SK-N-SH treated with all-trans-retinoic acid at 6 μM for 48 hours (cell line): Measurements from ENCODE around the gene ARFRP1.

Experiments
- ATAC-seq: fragments of 200-7000 bp; cut with Tn5 transposase; 3 replicates; pipeline ENCODE4 v1.9.1; 2020; ENCODE audit warnings: mild to moderate bottlenecking, moderate library complexity
- ARNTL ChIP-seq: fragments of 450-650 bp; formaldehyde crosslinking; IDR thresholded peaks from 2 replicates; pipeline ENCODE4 v1.5.0; 2020; ENCODE audit warnings: low read depth, mild to moderate bottlenecking, moderate library complexity, borderline replicate concordance
- BACH2 ChIP-seq: fragments of 250-450 bp; sonication (Bioruptor Pico); IDR thresholded peaks from 2 replicates; pipeline ENCODE4 v1.9.0; 2021; ENCODE audit warnings: mild to moderate bottlenecking, borderline replicate concordance
- CSDC2 ChIP-seq: fragments of 250-450 bp; sonication (Bioruptor Pico); IDR thresholded peaks from 2 replicates; pipeline ENCODE4 v1.5.0; 2020; ENCODE audit warnings: mild to moderate bottlenecking, moderate library complexity
- ESRRG ChIP-seq: fragments of 250-450 bp; sonication (Bioruptor Pico); IDR thresholded peaks from 2 replicates; pipeline ENCODE4 v1.6.1; 2021; ENCODE audit warnings: mild to moderate bottlenecking
- ISL1 ChIP-seq: fragments of 250-450 bp; sonication (Bioruptor Pico); IDR thresholded peaks from 2 replicates; pipeline ENCODE4 v2.1.2; 2022; ENCODE audit warnings: mild to moderate bottlenecking, moderate library complexity
- OSR1 ChIP-seq: fragments of 250-450 bp; sonication (Bioruptor Pico); IDR thresholded peaks from 2 replicates; pipeline ENCODE4 v1.8.0; 2022; ENCODE audit warnings: moderate library complexity, mild to moderate bottlenecking, inconsistent platforms
- PPARA ChIP-seq: fragments of 250-450 bp; sonication (Bioruptor Pico); IDR thresholded peaks from 2 replicates; pipeline ENCODE4 v1.5.0; 2020; ENCODE audit warnings: mild to moderate bottlenecking, borderline replicate concordance
- SNAI2 ChIP-seq: fragments of 250-450 bp; sonication (Bioruptor Pico); IDR thresholded peaks from 2 replicates; pipeline ENCODE4 v1.5.0; 2020; ENCODE audit warnings: mild to moderate bottlenecking, moderate library complexity
- TCF4 ChIP-seq: fragments of 250-450 bp; sonication (Bioruptor Pico); IDR thresholded peaks from 2 replicates; pipeline ENCODE4 v1.8.0; 2021; ENCODE audit warnings: mild to moderate bottlenecking, moderate library complexity, borderline replicate concordance
- TOX ChIP-seq: fragments of 250-450 bp; sonication (Bioruptor Pico); IDR thresholded peaks from 2 replicates; pipeline ENCODE4 v1.8.0; 2021; ENCODE audit warnings: mild to moderate bottlenecking, moderate library complexity, borderline replicate concordance
- ZFP30 ChIP-seq: fragments of 450-650 bp; formaldehyde crosslinking; IDR thresholded peaks from 2 replicates; pipeline ENCODE4 v1.5.0; 2022; ENCODE audit warnings: mild to moderate bottlenecking, moderate library complexity
- ZNF70 ChIP-seq: fragments of 450-650 bp; formaldehyde crosslinking; IDR thresholded peaks from 2 replicates; pipeline ENCODE4 v1.5.0; 2020; ENCODE audit warnings: mild to moderate bottlenecking, moderate library complexity
- ZNF8 ChIP-seq: fragments of 450-650 bp; formaldehyde crosslinking; IDR thresholded peaks from 2 replicates; pipeline ENCODE4 v1.5.0; 2020; ENCODE audit warnings: mild to moderate bottlenecking, moderate library complexity
- TF ChIP-seq, protein P1 (sequence below): fragments of 250-450 bp; sonication (Bioruptor Pico); IDR thresholded peaks from 2 replicates; pipeline ENCODE4 v1.5.0; 2020; ENCODE audit warnings: mild to moderate bottlenecking, moderate library complexity
- TF ChIP-seq, protein P2 (sequence below): fragments of 250-450 bp; sonication (Bioruptor Pico); IDR thresholded peaks from 2 replicates; pipeline ENCODE4 v1.5.1; 2020; ENCODE audit warnings: low read depth, mild to moderate bottlenecking, moderate library complexity
- TF ChIP-seq, protein P3 (sequence below): fragments of 250-450 bp; sonication (Bioruptor Pico); IDR thresholded peaks from 2 replicates; pipeline ENCODE4 v1.8.0; 2020; ENCODE audit warnings: mild to moderate bottlenecking, moderate library complexity, borderline replicate concordance

The ARFRP1 gene

DNA sequence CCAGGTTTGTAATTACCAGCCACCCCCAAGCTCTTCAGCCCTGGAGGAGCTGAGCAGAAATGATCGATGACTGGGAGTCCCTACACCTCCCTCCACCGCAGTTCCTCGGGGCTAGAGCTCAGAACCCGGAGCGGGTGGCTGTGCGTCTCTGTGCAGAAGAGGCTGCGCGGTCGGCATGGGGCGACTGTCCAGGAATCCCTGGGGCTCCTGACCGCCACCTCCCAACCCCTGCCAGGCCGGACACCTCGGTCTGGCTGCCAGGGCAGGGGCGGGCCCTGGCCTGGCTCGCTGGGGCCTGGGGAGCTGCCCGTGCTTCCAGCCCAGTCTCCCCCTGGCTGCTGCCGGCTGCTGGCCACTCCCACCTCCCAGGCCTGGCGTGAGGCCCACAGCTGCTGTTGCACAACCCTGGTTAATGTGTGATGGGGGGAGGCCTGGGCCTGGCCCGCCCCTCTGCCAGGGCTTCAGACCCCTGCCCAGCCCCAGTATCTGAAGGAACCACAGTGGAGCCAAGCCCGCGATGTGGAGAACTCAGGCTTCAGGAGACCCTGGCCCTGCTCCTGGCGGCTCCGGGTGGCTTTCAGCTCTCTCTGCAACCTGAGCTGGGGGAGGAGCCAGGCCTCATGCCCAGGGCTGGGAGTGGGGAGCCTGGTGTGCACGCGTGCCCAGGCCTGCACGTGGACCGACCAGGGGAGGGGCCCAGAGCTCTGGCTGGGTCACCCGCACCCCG, 33.0 kb upstream of the ARFRP1 start:
- peak; percentile 80 for ATAC-seq
- TF ChIP-seq, protein P1, sequence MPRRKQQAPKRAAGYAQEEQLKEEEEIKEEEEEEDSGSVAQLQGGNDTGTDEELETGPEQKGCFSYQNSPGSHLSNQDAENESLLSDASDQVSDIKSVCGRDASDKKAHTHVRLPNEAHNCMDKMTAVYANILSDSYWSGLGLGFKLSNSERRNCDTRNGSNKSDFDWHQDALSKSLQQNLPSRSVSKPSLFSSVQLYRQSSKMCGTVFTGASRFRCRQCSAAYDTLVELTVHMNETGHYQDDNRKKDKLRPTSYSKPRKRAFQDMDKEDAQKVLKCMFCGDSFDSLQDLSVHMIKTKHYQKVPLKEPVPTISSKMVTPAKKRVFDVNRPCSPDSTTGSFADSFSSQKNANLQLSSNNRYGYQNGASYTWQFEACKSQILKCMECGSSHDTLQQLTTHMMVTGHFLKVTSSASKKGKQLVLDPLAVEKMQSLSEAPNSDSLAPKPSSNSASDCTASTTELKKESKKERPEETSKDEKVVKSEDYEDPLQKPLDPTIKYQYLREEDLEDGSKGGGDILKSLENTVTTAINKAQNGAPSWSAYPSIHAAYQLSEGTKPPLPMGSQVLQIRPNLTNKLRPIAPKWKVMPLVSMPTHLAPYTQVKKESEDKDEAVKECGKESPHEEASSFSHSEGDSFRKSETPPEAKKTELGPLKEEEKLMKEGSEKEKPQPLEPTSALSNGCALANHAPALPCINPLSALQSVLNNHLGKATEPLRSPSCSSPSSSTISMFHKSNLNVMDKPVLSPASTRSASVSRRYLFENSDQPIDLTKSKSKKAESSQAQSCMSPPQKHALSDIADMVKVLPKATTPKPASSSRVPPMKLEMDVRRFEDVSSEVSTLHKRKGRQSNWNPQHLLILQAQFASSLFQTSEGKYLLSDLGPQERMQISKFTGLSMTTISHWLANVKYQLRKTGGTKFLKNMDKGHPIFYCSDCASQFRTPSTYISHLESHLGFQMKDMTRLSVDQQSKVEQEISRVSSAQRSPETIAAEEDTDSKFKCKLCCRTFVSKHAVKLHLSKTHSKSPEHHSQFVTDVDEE (CRISPR knock-in tag) = 0 out of 2 replicates have a peak, but pooled peaks have one; percentile 13
- TF ChIP-seq, protein P2, sequence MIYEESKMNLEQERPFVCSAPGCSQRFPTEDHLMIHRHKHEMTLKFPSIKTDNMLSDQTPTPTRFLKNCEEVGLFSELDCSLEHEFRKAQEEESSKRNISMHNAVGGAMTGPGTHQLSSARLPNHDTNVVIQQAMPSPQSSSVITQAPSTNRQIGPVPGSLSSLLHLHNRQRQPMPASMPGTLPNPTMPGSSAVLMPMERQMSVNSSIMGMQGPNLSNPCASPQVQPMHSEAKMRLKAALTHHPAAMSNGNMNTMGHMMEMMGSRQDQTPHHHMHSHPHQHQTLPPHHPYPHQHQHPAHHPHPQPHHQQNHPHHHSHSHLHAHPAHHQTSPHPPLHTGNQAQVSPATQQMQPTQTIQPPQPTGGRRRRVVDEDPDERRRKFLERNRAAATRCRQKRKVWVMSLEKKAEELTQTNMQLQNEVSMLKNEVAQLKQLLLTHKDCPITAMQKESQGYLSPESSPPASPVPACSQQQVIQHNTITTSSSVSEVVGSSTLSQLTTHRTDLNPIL (CRISPR knock-in tag) = no peak
- no peak for TF ChIP-seq BACH2 (CRISPR knock-in tag)
- no peak for TF ChIP-seq ZFP30
- no peak for TF ChIP-seq ARNTL
- no peak for TF ChIP-seq ISL1 (CRISPR knock-in tag)
- TF ChIP-seq PPARA (CRISPR knock-in tag) = no peak
- TF ChIP-seq TCF4 = peak; percentile 33; the same call in 1 of the 2 replicates
- no peak for TF ChIP-seq ZNF70 (CRISPR knock-in tag)

DNA sequence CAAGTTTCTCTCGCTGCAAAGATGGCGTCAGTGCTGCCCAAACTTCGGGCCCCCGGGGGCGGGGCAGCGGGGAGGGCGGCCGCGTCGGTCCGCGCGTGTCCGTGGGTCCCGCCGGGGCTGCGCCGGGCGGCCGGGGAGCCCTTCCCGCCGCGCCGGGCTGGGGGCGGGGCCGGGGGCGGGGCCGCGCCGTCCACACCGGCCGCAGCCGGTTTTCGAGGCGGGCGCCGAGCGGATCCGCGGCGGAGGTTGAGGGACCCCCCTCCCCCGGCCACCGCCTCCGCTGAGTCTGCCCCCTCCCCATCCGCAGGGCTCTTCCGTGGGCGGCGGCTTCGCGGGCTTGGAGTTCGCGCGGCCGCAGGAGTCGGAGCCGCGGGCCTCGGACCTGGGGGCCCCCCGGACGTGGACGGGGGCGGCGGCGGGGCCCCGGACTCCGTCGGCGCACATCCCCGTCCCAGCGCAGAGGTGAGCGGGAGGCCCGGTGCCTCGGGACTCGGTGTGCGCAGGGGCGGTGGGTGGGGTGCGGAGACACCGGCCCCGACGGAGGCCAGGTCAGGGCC, 32.4 kb upstream of the ARFRP1 start:
- TF ChIP-seq SNAI2 = no peak
- TF ChIP-seq, protein P1 (CRISPR knock-in tag) = 0 out of 2 replicates have a peak, but pooled peaks have one; percentile 17
- TF ChIP-seq ZFP30 = no peak
- peak; percentile 11 for ATAC-seq

DNA sequence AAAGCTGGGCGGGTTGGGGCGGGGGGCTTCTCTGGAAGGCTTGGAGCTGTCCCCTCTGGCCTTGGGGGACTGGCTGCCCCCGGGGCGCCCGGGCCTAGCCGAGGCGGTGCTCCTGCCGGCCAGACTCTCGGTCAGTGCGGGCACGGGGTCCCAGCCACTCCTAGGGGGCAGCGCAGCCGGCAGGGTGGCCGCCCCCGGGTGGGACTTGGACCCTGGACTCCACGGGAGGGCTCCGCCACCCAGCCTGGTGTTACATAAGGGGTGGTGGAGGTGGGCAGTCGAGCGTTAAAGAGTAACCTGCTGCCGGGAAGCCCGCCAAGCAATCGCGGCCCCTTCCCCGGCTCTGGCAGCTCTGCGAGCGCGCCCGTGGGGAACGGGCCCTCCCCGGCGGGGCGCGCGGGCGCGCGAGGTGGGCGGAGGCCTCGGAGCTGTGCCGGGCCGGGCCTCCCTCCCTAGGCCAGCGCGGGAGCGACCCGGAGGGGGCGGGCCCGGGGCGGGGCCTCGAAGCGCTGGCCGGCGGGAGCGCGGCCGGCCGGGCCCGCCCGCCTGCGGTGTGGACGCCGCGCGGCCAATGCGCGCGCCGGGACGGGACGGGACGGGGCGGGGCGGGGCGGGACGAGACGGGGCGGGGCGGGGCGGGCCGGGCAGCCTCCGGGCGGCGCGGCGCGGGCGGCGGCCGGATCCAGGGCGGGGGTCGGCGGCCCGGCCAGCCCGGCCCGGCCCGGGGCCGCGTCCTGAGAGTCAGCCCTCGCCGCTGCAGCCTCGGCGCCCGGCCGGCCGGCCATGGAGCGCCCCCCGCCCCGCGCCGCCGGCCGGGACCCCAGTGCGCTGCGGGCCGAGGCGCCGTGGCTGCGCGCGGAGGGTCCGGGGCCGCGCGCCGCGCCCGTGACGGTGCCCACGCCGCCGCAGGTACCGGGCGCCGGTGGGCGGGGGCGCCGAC, 31.6 kb upstream of the ARFRP1 start, which contains the start of gene SLC2A4RG:
SLC2A4RG (plus strand) TSS at position 647 of the 940 bp plus-strand sequence; CDS start at position 784, 137 bp downstream.
- ATAC-seq = peak; percentile 58
- TF ChIP-seq ZNF8 (CRISPR knock-in tag) (no peak), ZNF70 (CRISPR knock-in tag) (no peak), BACH2 (CRISPR knock-in tag) (no peak), TCF4 (no peak), PPARA (CRISPR knock-in tag) (no peak), ARNTL (no peak), OSR1 (CRISPR knock-in tag) (no peak), CSDC2 (CRISPR knock-in tag) (no peak), ESRRG (CRISPR knock-in tag) (no peak), ZFP30 (no peak), TOX (CRISPR knock-in tag) (no peak)
- TF ChIP-seq, protein P2 (CRISPR knock-in tag) = no peak
- TF ChIP-seq, protein P3, sequence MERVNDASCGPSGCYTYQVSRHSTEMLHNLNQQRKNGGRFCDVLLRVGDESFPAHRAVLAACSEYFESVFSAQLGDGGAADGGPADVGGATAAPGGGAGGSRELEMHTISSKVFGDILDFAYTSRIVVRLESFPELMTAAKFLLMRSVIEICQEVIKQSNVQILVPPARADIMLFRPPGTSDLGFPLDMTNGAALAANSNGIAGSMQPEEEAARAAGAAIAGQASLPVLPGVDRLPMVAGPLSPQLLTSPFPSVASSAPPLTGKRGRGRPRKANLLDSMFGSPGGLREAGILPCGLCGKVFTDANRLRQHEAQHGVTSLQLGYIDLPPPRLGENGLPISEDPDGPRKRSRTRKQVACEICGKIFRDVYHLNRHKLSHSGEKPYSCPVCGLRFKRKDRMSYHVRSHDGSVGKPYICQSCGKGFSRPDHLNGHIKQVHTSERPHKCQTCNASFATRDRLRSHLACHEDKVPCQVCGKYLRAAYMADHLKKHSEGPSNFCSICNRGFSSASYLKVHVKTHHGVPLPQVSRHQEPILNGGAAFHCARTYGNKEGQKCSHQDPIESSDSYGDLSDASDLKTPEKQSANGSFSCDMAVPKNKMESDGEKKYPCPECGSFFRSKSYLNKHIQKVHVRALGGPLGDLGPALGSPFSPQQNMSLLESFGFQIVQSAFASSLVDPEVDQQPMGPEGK (CRISPR knock-in tag) = no peak
- TF ChIP-seq, protein P1 (CRISPR knock-in tag) = no peak
